Breast epithelium (tissue), 3 donors: ENCODE data around the gene QPCT.

Experiments used
- CTCF ChIP-seq, 3 donors: fragments of 450-650 bp; IDR thresholded peaks; one replicate each; pipeline ENCODE4 v1.5.1; 2016 to 2017; ENCODE audit warnings: antibody characterized with exemption in 3 of 3, mild to moderate bottlenecking in 3 of 3, moderate library complexity in 3 of 3
- POLR2AphosphoS5 ChIP-seq, 3 donors: sonication (generic); formaldehyde crosslinking; IDR thresholded peaks; one replicate each; pipeline ENCODE4 v1.6.1; 2017; ENCODE audit warnings: antibody characterized with exemption in 3 of 3

GRCh38 chr2:37394263-37394662 is 49.8 kb downstream of the QPCT start:
- TF ChIP-seq CTCF (IDR thresholded peaks at IDR 0.05): no peak
- no peak for TF ChIP-seq POLR2AphosphoS5 (IDR thresholded peaks at IDR 0.05)
